ENCODE data around the gene TMEM213.

The TMEM213 gene

GRCh38 chr7:138838166-138838565 lies 40.4 kb downstream of the TMEM213 start:
- Mint-ChIP-seq H3K27ac (no peak overlapping the region), H3K4me3 (no peak overlapping the region), H3K36me3 (ENCODE audit: low read depth) (no peaks in the 10 kb centered on the region), H3K4me1 (ENCODE audit: low read depth) (no peaks in the 10 kb centered on the region), H3K9me3 (no peaks in the 10 kb centered on the region), H3K27me3 (no peaks in the 10 kb centered on the region)
- intact Hi-C loops (cut with micrococcal nuclease): no loop called here

GRCh38 chr7:138842111-138842510 lies 44.3 kb downstream of the TMEM213 start:
- no peak overlapping the region for H3K27ac Mint-ChIP-seq
- no peaks in the 10 kb centered on the region for H3K36me3 Mint-ChIP-seq (ENCODE audit: low read depth)
- no peaks in the 10 kb centered on the region for H3K9me3 Mint-ChIP-seq
- H3K4me3 Mint-ChIP-seq: no peak overlapping the region
- intact Hi-C loops (cut with micrococcal nuclease): no loop called here
- no peaks in the 10 kb centered on the region for H3K4me1 Mint-ChIP-seq (ENCODE audit: low read depth)
- H3K27me3 Mint-ChIP-seq: no peaks in the 10 kb centered on the region

GRCh38 chr7:138843632-138844580 lies 46.1 kb downstream of the TMEM213 start:
- Mint-ChIP-seq H3K36me3 (ENCODE audit: low read depth) (no peaks in the 10 kb centered on the region), H3K27me3 (no peaks in the 10 kb centered on the region), H3K27ac (no peak overlapping the region), H3K9me3 (no peaks in the 10 kb centered on the region), H3K4me1 (ENCODE audit: low read depth) (no peaks in the 10 kb centered on the region), H3K4me3 (no peak overlapping the region)
- intact Hi-C loops (cut with micrococcal nuclease): no loop called here

GRCh38 chr7:138845711-138846110 lies 47.9 kb downstream of the TMEM213 start:
- Mint-ChIP-seq H3K9me3 (no peaks in the 10 kb centered on the region), H3K36me3 (ENCODE audit: low read depth) (no peaks in the 10 kb centered on the region), H3K4me1 (ENCODE audit: low read depth) (no peaks in the 10 kb centered on the region), H3K27ac (no peak overlapping the region), H3K27me3 (no peaks in the 10 kb centered on the region), H3K4me3 (no peak overlapping the region)
- intact Hi-C loops (cut with micrococcal nuclease): no loop called here

- H3K36me3 Mint-ChIP-seq (ENCODE audit: low read depth): no peaks in the 10 kb centered on the region
- no peaks in the 10 kb centered on the region for H3K27me3 Mint-ChIP-seq
- no peak overlapping the region for H3K4me3 Mint-ChIP-seq
- H3K27ac Mint-ChIP-seq: no peak overlapping the region
- no peaks in the 10 kb centered on the region for H3K4me1 Mint-ChIP-seq (ENCODE audit: low read depth)
- H3K9me3 Mint-ChIP-seq: no peaks in the 10 kb centered on the region
- intact Hi-C loops (cut with micrococcal nuclease): no loop called here
These were observed 50.5 kb downstream of the TMEM213 start for GRCh38 chr7:138848056-138848980.

- Mint-ChIP-seq H3K4me3 (no peak overlapping the region), H3K36me3 (ENCODE audit: low read depth) (no peaks in the 10 kb centered on the region), H3K4me1 (ENCODE audit: low read depth) (no peaks in the 10 kb centered on the region), H3K9me3 (no peaks in the 10 kb centered on the region), H3K27me3 (no peaks in the 10 kb centered on the region), H3K27ac (no peak overlapping the region)
- intact Hi-C loops (cut with micrococcal nuclease): no loop called here
These were observed 51.9 kb downstream of the TMEM213 start for GRCh38 chr7:138849701-138850100.

GRCh38 chr7:138852469-138852868 lies 54.7 kb downstream of the TMEM213 start:
- H3K27ac Mint-ChIP-seq: no peak overlapping the region
- no peaks in the 10 kb centered on the region for H3K9me3 Mint-ChIP-seq
- no peaks in the 10 kb centered on the region for H3K4me1 Mint-ChIP-seq (ENCODE audit: low read depth)
- no peaks in the 10 kb centered on the region for H3K27me3 Mint-ChIP-seq
- intact Hi-C loops (cut with micrococcal nuclease): no loop called here
- H3K4me3 Mint-ChIP-seq: no peak overlapping the region
- no peaks in the 10 kb centered on the region for H3K36me3 Mint-ChIP-seq (ENCODE audit: low read depth)

- intact Hi-C loops (cut with micrococcal nuclease): no loop called here
- no peaks in the 10 kb centered on the region for H3K36me3 Mint-ChIP-seq (ENCODE audit: low read depth)
- H3K27me3 Mint-ChIP-seq: no peaks in the 10 kb centered on the region
- peaks cover 9% of the 10 kb centered on the region for H3K9me3 Mint-ChIP-seq
- H3K4me3 Mint-ChIP-seq: no peak overlapping the region
- no peak overlapping the region for H3K27ac Mint-ChIP-seq
- H3K4me1 Mint-ChIP-seq (ENCODE audit: low read depth): no peaks in the 10 kb centered on the region
These were observed 55.7 kb downstream of the TMEM213 start for GRCh38 chr7:138853448-138853847.

- H3K4me1 Mint-ChIP-seq (ENCODE audit: low read depth): no peaks in the 10 kb centered on the region
- H3K4me3 Mint-ChIP-seq: no peak overlapping the region
- H3K9me3 Mint-ChIP-seq: peaks cover 9% of the 10 kb centered on the region
- intact Hi-C loops (cut with micrococcal nuclease): no loop called here
- H3K27me3 Mint-ChIP-seq: no peaks in the 10 kb centered on the region
- no peaks in the 10 kb centered on the region for H3K36me3 Mint-ChIP-seq (ENCODE audit: low read depth)
- no peak overlapping the region for H3K27ac Mint-ChIP-seq
These were observed 56.4 kb downstream of the TMEM213 start for GRCh38 chr7:138854115-138854645.

- intact Hi-C loops (cut with micrococcal nuclease): no loop called here
- H3K36me3 Mint-ChIP-seq (ENCODE audit: low read depth): no peaks in the 10 kb centered on the region
- no peaks in the 10 kb centered on the region for H3K4me1 Mint-ChIP-seq (ENCODE audit: low read depth)
- H3K27me3 Mint-ChIP-seq: no peaks in the 10 kb centered on the region
- H3K4me3 Mint-ChIP-seq: no peak overlapping the region
- peaks cover 9% of the 10 kb centered on the region for H3K9me3 Mint-ChIP-seq
- H3K27ac Mint-ChIP-seq: no peak overlapping the region
These were observed 59.9 kb downstream of the TMEM213 start for GRCh38 chr7:138857728-138858127.

GRCh38 chr7:138861051-138861450 lies 63.3 kb downstream of the TMEM213 start:
- Mint-ChIP-seq H3K27me3 (no peaks in the 10 kb centered on the region), H3K9me3 (peaks cover 9% of the 10 kb centered on the region), H3K4me3 (no peak overlapping the region), H3K4me1 (ENCODE audit: low read depth) (peaks cover 22% of the 10 kb centered on the region), H3K36me3 (ENCODE audit: low read depth) (no peaks in the 10 kb centered on the region), H3K27ac (no peak overlapping the region)
- intact Hi-C loops (cut with micrococcal nuclease): no loop called here

- no peak overlapping the region for H3K27ac Mint-ChIP-seq
- intact Hi-C loops (cut with micrococcal nuclease): no loop called here
- no peaks in the 10 kb centered on the region for H3K36me3 Mint-ChIP-seq (ENCODE audit: low read depth)
- peaks cover 22% of the 10 kb centered on the region for H3K4me1 Mint-ChIP-seq (ENCODE audit: low read depth)
- no peaks in the 10 kb centered on the region for H3K9me3 Mint-ChIP-seq
- no peaks in the 10 kb centered on the region for H3K27me3 Mint-ChIP-seq
- no peak overlapping the region for H3K4me3 Mint-ChIP-seq
These were observed 66.1 kb downstream of the TMEM213 start for GRCh38 chr7:138863931-138864330.

GRCh38 chr7:138864667-138865066 lies 66.9 kb downstream of the TMEM213 start:
- H3K27ac Mint-ChIP-seq: no peak overlapping the region
- H3K36me3 Mint-ChIP-seq (ENCODE audit: low read depth): no peaks in the 10 kb centered on the region
- H3K4me1 Mint-ChIP-seq (ENCODE audit: low read depth): peaks cover 22% of the 10 kb centered on the region
- H3K27me3 Mint-ChIP-seq: no peaks in the 10 kb centered on the region
- no peaks in the 10 kb centered on the region for H3K9me3 Mint-ChIP-seq
- no peak overlapping the region for H3K4me3 Mint-ChIP-seq
- intact Hi-C loops (cut with micrococcal nuclease): no loop called here

- Mint-ChIP-seq H3K27ac (no peak overlapping the region), H3K9me3 (no peaks in the 10 kb centered on the region), H3K4me1 (ENCODE audit: low read depth) (peaks cover 22% of the 10 kb centered on the region), H3K27me3 (no peaks in the 10 kb centered on the region), H3K4me3 (no peak overlapping the region), H3K36me3 (ENCODE audit: low read depth) (no peaks in the 10 kb centered on the region)
- intact Hi-C loops (cut with micrococcal nuclease): no loop called here
These were observed 68.0 kb downstream of the TMEM213 start for GRCh38 chr7:138865843-138866242.
